ENCODE results near the gene MYT1. TPM values are rescaled to one million over a fixed set of nuclear protein-coding genes. Genes with fewer than 3 reads are reported as not detected.

MYT1 gene
- total and polyA plus RNA-seq, 2 of the 13 experiments (the other 11 are each of a cell fraction or from before 2014, with no cell fraction given): 0.58 to 2.5 TPM

GRCh38 chr20:64266988-64267387 is 102.7 kb downstream of the MYT1 start:
- Histone ChIP-seq H3K4me2 (ENCODE audit: low read depth, low read length) (no peak overlapping the region), H2AFZ (ENCODE audit: low read length) (no peak overlapping the region), H3K9ac (ENCODE audit: insufficient read depth, low read depth, low read length) (no peak overlapping the region), H3K9me3 (ENCODE audit: low read length) (no peaks in the 10 kb centered on the region), H3K27ac (ENCODE audit: extremely low read length, insufficient read depth, low read length) (no peak overlapping the region), H3K4me1 (ENCODE audit: insufficient read depth, low read length) (no peaks in the 10 kb centered on the region), H3K79me2 (ENCODE audit: insufficient read depth, low read length) (peaks cover 3% of the 10 kb centered on the region), H4K20me1 (ENCODE audit: insufficient read depth, low read length) (no peaks in the 10 kb centered on the region), H3K27me3 (ENCODE audit: control insufficient read depth in 1 of 2, insufficient read depth in 2 of 2, low read length in 2 of 2) (no peaks in the 10 kb centered on the region), H3K36me3 (replicated peaks in 1 of 2; ENCODE audit: control insufficient read depth in 1 of 2, insufficient read depth in 2 of 2, low read length in 2 of 2) (peaks cover 27 to 56% of the 10 kb centered on the region in 2 experiments), H3K4me3 (replicated peaks in 1 of 3; ENCODE audit: insufficient read depth in 1 of 3, low read depth in 2 of 3, low read length in 3 of 3) (no peak overlapping the region)
- ChIA-PET POLR2A (interaction anchor here (2.3 kb wide), 1 partner anchor 11 kb away, joined by 9 read pairs; the partner anchor contains the start of gene PCMTD2), CTCF (ENCODE audit: low intra/inter-chr PET ratio, low total read pairs) (no interaction called here)
- DNase-seq (ENCODE audit: low spot score) (no peak), FAIRE-seq (no peak), ATAC-seq (no peak)
- intact Hi-C loops (cut with micrococcal nuclease; ENCODE audit: unreplicated experiment) (no loop called here), in situ Hi-C loops (cut with HindIII; ENCODE audit: extremely low pct_ligation_motif_present, low pct_unique_long_range_greater_than_20kb) (no loop called here)
- BruUV-seq (replicated peaks): no TSS peak
- no peak for TF ChIP-seq BRCA1 (CRISPR knock-in tag; IDR thresholded peaks at IDR 0.05)
- TF ChIP-seq ZNF737 (CRISPR knock-in tag; IDR thresholded peaks at IDR 0.05; ENCODE audit: borderline replicate concordance): no peak
- TF ChIP-seq ATF1 (CRISPR knock-in tag; IDR thresholded peaks at IDR 0.05): no peak
- no peak for TF ChIP-seq MATR3 (CRISPR knock-in tag; IDR thresholded peaks at IDR 0.05)
- no peak for TF ChIP-seq ZSCAN9 (CRISPR knock-in tag; IDR thresholded peaks at IDR 0.05; ENCODE audit: borderline replicate concordance)
- TF ChIP-seq, protein P1, sequence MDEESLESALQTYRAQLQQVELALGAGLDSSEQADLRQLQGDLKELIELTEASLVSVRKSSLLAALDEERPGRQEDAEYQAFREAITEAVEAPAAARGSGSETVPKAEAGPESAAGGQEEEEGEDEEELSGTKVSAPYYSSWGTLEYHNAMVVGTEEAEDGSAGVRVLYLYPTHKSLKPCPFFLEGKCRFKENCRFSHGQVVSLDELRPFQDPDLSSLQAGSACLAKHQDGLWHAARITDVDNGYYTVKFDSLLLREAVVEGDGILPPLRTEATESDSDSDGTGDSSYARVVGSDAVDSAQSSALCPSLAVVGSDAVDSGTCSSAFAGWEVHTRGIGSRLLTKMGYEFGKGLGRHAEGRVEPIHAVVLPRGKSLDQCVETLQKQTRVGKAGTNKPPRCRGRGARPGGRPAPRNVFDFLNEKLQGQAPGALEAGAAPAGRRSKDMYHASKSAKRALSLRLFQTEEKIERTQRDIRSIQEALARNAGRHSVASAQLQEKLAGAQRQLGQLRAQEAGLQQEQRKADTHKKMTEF (CRISPR knock-in tag; IDR thresholded peaks at IDR 0.05): no peak
- TF ChIP-seq ZNF143 (CRISPR knock-in tag; IDR thresholded peaks at IDR 0.05): no peak
- TF ChIP-seq PHF20 (CRISPR knock-in tag; IDR thresholded peaks at IDR 0.05): no peak
- TF ChIP-seq ZNF275 (CRISPR knock-in tag; IDR thresholded peaks at IDR 0.05; ENCODE audit: borderline replicate concordance): no peak
- no peak for TF ChIP-seq NFYC (CRISPR knock-in tag; IDR thresholded peaks at IDR 0.05)
- TF ChIP-seq, protein P2, sequence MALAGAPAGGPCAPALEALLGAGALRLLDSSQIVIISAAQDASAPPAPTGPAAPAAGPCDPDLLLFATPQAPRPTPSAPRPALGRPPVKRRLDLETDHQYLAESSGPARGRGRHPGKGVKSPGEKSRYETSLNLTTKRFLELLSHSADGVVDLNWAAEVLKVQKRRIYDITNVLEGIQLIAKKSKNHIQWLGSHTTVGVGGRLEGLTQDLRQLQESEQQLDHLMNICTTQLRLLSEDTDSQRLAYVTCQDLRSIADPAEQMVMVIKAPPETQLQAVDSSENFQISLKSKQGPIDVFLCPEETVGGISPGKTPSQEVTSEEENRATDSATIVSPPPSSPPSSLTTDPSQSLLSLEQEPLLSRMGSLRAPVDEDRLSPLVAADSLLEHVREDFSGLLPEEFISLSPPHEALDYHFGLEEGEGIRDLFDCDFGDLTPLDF (CRISPR knock-in tag; IDR thresholded peaks at IDR 0.05): no peak
- WGBS (ENCODE audit: low lambda C conversion rate): 97% methylated on average over 5 of the region's 5 CpGs

Data from HepG2 (cell line).